ENCODE measurements around the gene EZH1. TPM values are rescaled to one million over a fixed set of nuclear protein-coding genes. Genes with fewer than 3 reads are reported as not detected.
"Not testable (repeated sequence)": the region's sequence is repeated elsewhere in the genome, so short reads cannot be mapped to it uniquely, and the experiment has no call there.

EZH1 gene
- total RNA-seq, 1 donor from 2014 or later: 20.0 TPM

GRCh38 chr17:42773290-42774035, 28.6 kb upstream of the EZH1 start, which contains the start of gene VPS25:
VPS25 (plus strand) TSS chr17:42773449; CDS start chr17:42773476, 27 bp downstream.
- DNase-seq (ENCODE audit: extremely low read depth, low read depth, low spot score): no peak

GRCh38 chr17:42772945-42773289, 28.1 kb upstream of the EZH1 start:
- DNase-seq (ENCODE audit: extremely low read depth, low read depth, low spot score): no peak

- DNase-seq (ENCODE audit: extremely low read depth, low read depth, low spot score): not testable (repeated sequence)
Measured at GRCh38 chr17:42769964-42770363, 25.1 kb upstream of the EZH1 start.

- DNase-seq (ENCODE audit: extremely low read depth, low read depth, low spot score): not testable (repeated sequence)
Measured at GRCh38 chr17:42768006-42768405, 23.2 kb upstream of the EZH1 start.

GRCh38 chr17:42767512-42767911, 22.7 kb upstream of the EZH1 start:
- no peak for DNase-seq (ENCODE audit: extremely low read depth, low read depth, low spot score)

- no peak for DNase-seq (ENCODE audit: extremely low read depth, low read depth, low spot score)
Measured at GRCh38 chr17:42766124-42766523, 21.3 kb upstream of the EZH1 start.

GRCh38 chr17:42761638-42762037, 16.8 kb upstream of the EZH1 start:
- no peak for DNase-seq (ENCODE audit: extremely low read depth, low read depth, low spot score)

- no peak for DNase-seq (ENCODE audit: extremely low read depth, low read depth, low spot score)
Measured at GRCh38 chr17:42760652-42761581, 16.1 kb upstream of the EZH1 start, which contains the start of gene RAMP2. RAMP2 (plus strand) TSS chr17:42761227; CDS start chr17:42761262, 35 bp downstream.

GRCh38 chr17:42759982-42760651, 15.3 kb upstream of the EZH1 start:
- DNase-seq (ENCODE audit: extremely low read depth, low read depth, low spot score): no peak

- no peak for DNase-seq (ENCODE audit: extremely low read depth, low read depth, low spot score)
Measured at GRCh38 chr17:42754782-42755181, 9.9 kb upstream of the EZH1 start.

- no peak for DNase-seq (ENCODE audit: extremely low read depth, low read depth, low spot score)
Measured at GRCh38 chr17:42751628-42752027, 6.8 kb upstream of the EZH1 start.

- no peak for DNase-seq (ENCODE audit: extremely low read depth, low read depth, low spot score)
Measured at GRCh38 chr17:42750739-42751344, 6.0 kb upstream of the EZH1 start.

GRCh38 chr17:42748908-42749798, 4.3 kb upstream of the EZH1 start:
- no peak for DNase-seq (ENCODE audit: extremely low read depth, low read depth, low spot score)

GRCh38 chr17:42748202-42748907, 3.5 kb upstream of the EZH1 start:
- no peak for DNase-seq (ENCODE audit: extremely low read depth, low read depth, low spot score)

GRCh38 chr17:42744283-42744805, 496 bp downstream of the EZH1 start:
- DNase-seq (ENCODE audit: extremely low read depth, low read depth, low spot score): no peak

GRCh38 chr17:42743595-42744282, 1.1 kb downstream of the EZH1 start:
- DNase-seq (ENCODE audit: extremely low read depth, low read depth, low spot score): no peak

- not testable (repeated sequence) for DNase-seq (ENCODE audit: extremely low read depth, low read depth, low spot score)
Measured at GRCh38 chr17:42742916-42743315, 1.9 kb downstream of the EZH1 start.

- DNase-seq (ENCODE audit: extremely low read depth, low read depth, low spot score): no peak
Measured at GRCh38 chr17:42740699-42741098, 4.1 kb downstream of the EZH1 start.

All from glomerular endothelial cell (primary cell).